ENCODE measurements around the gene CHD2.

DNA sequence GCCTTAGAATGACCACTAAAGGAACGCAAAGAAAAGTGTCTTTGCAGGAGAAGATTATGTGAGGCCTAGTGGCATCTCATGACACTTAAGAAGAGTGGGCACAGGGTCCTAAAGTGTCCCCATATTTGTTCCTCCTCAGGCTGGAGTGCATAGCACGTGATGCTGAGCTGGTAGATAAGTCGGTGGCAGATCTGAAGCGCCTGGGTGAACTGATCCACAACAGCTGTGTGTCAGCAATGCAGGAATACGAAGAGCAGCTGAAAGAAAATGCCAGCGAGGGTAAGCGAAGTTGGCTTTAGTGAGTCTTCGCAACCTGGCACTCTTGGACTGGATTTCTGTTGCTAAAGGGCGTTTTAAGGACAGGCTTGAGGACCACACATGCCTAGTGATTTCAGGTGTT, 92.6 kb downstream of the CHD2 start:
- TF ChIP-seq, protein P1, sequence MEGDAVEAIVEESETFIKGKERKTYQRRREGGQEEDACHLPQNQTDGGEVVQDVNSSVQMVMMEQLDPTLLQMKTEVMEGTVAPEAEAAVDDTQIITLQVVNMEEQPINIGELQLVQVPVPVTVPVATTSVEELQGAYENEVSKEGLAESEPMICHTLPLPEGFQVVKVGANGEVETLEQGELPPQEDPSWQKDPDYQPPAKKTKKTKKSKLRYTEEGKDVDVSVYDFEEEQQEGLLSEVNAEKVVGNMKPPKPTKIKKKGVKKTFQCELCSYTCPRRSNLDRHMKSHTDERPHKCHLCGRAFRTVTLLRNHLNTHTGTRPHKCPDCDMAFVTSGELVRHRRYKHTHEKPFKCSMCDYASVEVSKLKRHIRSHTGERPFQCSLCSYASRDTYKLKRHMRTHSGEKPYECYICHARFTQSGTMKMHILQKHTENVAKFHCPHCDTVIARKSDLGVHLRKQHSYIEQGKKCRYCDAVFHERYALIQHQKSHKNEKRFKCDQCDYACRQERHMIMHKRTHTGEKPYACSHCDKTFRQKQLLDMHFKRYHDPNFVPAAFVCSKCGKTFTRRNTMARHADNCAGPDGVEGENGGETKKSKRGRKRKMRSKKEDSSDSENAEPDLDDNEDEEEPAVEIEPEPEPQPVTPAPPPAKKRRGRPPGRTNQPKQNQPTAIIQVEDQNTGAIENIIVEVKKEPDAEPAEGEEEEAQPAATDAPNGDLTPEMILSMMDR (conservative IDR thresholded peaks at IDR 0.05 in 1 of 2, IDR thresholded peaks at IDR 0.05 in 1 of 2; ENCODE audit: extremely low read depth in 1 of 2, insufficient read depth in 1 of 2, low read depth in 1 of 2, low read length in 2 of 2) = no peak
- no peak for TF ChIP-seq EZH2 (IDR thresholded peaks at IDR 0.05; ENCODE audit: borderline replicate concordance, low read length)
